HG03439 (cell line): ENCODE results near the gene TMEM38B.
A peak's percentile ranks its signal among the peaks of the same experiment; 100 is the strongest.
"Not testable (repeated sequence)": the region's sequence is repeated elsewhere in the genome, so short reads cannot be mapped to it uniquely, and the experiment has no call there.

Experiments used
- ATAC-seq: cut with Tn5 transposase; IDR thresholded peaks from one replicate; pipeline ENCODE4 v1.9.1; 2021; ENCODE audit warnings: mild to moderate bottlenecking, moderate library complexity; ENCODE audit not compliant: unreplicated experiment

TMEM38B gene

GRCh38 chr9:105681313-105681712 lies 13.0 kb upstream of the TMEM38B start:
- ATAC-seq = no peak

- ATAC-seq = no peak
Measured at GRCh38 chr9:105681724-105682123, 12.6 kb upstream of the TMEM38B start.

GRCh38 chr9:105683688-105684275 lies 10.6 kb upstream of the TMEM38B start:
- no peak for ATAC-seq

GRCh38 chr9:105686936-105687335 lies 7.4 kb upstream of the TMEM38B start:
- ATAC-seq = no peak

- no peak for ATAC-seq
Measured at GRCh38 chr9:105690742-105691141, 3.6 kb upstream of the TMEM38B start.

- peak; percentile 33 for ATAC-seq
Measured at GRCh38 chr9:105693435-105694189, 729 bp upstream of the TMEM38B start.

- ATAC-seq = peak; percentile 73
Measured at GRCh38 chr9:105694848-105695581, 674 bp downstream of the TMEM38B start.

- no peak for ATAC-seq
Measured at GRCh38 chr9:105696219-105696793, 2.0 kb downstream of the TMEM38B start.

GRCh38 chr9:105697871-105698270 lies 3.5 kb downstream of the TMEM38B start:
- no peak for ATAC-seq

- no peak for ATAC-seq
Measured at GRCh38 chr9:105698348-105698870, 4.1 kb downstream of the TMEM38B start.

- ATAC-seq = no peak
Measured at GRCh38 chr9:105700668-105701067, 6.3 kb downstream of the TMEM38B start.

- no peak for ATAC-seq
Measured at GRCh38 chr9:105701145-105701544, 6.8 kb downstream of the TMEM38B start.

GRCh38 chr9:105702207-105702606 lies 7.9 kb downstream of the TMEM38B start:
- no peak for ATAC-seq

GRCh38 chr9:105703638-105704037 lies 9.3 kb downstream of the TMEM38B start:
- ATAC-seq = not testable (repeated sequence)

GRCh38 chr9:105706156-105706555 lies 11.8 kb downstream of the TMEM38B start:
- no peak for ATAC-seq

GRCh38 chr9:105708405-105708804 lies 14.1 kb downstream of the TMEM38B start:
- peak; percentile 67 for ATAC-seq

GRCh38 chr9:105710638-105711037 lies 16.3 kb downstream of the TMEM38B start:
- no peak for ATAC-seq

- ATAC-seq = no peak
Measured at GRCh38 chr9:105711867-105712266, 17.5 kb downstream of the TMEM38B start.

GRCh38 chr9:105712297-105712696 lies 18.0 kb downstream of the TMEM38B start:
- no peak for ATAC-seq

- ATAC-seq = no peak
Measured at GRCh38 chr9:105712773-105713172, 18.4 kb downstream of the TMEM38B start.

GRCh38 chr9:105713260-105714019 lies 19.1 kb downstream of the TMEM38B start:
- ATAC-seq = no peak
